Body of pancreas (tissue), 4 donors: ENCODE data around the gene CFAP90. TPM values are rescaled to one million over a fixed set of nuclear protein-coding genes. Genes with fewer than 3 reads are reported as not detected.

Experiments used
- ATAC-seq: fragments of 150-250 bp; one replicate; pipeline ENCODE4 v1.9.1; 2016
- DNase-seq, 4 donors: peaks; one replicate each; pipeline ENCODE4 v3.0.0-alpha.2; 2019
- H3K27ac ChIP-seq, 4 donors: fragments of 200-600 bp; sonication (generic); 1 replicate in 3 of 4; 2 replicates in 1 of 4; pipeline versions ENCODE4 v1.5.1 to v1.6.1; 2016 to 2019; ENCODE audit warnings: mild to moderate bottlenecking in 1 of 4, mixed read lengths in 1 of 4, moderate library complexity in 1 of 4
- H3K27me3 ChIP-seq, 2 donors: fragments of 200-600 bp; sonication (generic); one replicate each; pipeline ENCODE4 v1.6.0; 2016; ENCODE audit warnings: mild to moderate bottlenecking in 1 of 2
- H3K36me3 ChIP-seq, 2 donors: fragments of 200-600 bp; sonication (generic); replicated peaks in 1 of 2; 2 replicates each; pipeline ENCODE4 v1.5.1; 2016; ENCODE audit warnings: low read depth in 2 of 2; ENCODE audit not compliant: insufficient read depth in 1 of 2
- H3K4me1 ChIP-seq: fragments of 200-600 bp; sonication (generic); one replicate; pipeline ENCODE4 v1.6.0; 2016
- H3K4me3 ChIP-seq, 2 donors: fragments of 200-600 bp; sonication (generic); 1 replicate in 1 of 2; 2 replicates in 1 of 2; pipeline ENCODE4 v1.5.1; 2016 to 2019
- H3K9me3 ChIP-seq, 3 donors: fragments of 200-600 bp; sonication (generic); 1 replicate in 2 of 3; 2 replicates in 1 of 3; pipeline ENCODE4 v1.5.1; 2016
- POLR2A ChIP-seq, 3 donors: fragments of 450-650 bp; IDR thresholded peaks; one replicate each; pipeline ENCODE4 v1.6.1; 2016; ENCODE audit warnings: antibody characterized with exemption in 3 of 3, mild to moderate bottlenecking in 2 of 3
- WGBS, 2 donors: methylation state at CpG; one replicate each; pipeline ENCODE4 v1.1.5; 2017; 5-methylcytosine and 5-hydroxymethylcytosine counted together
- intact Hi-C: fragments of 100-400 bp; cut with DNase I; formaldehyde crosslinking; loops from one replicate; pipeline ENCODE4 v1.15.1; 2023
- total RNA-seq, 2 donors: library from RNA; depleted of rRNA; stranded (reverse); fragments of >200 nt; gene quantifications; one replicate each; pipeline ENCODE4 v1.1.0, GENCODE V29; 2016
- TF ChIP-seq, protein P1 (sequence below), 7 experiments: fragments of 450-650 bp in 4 of 7; fragments of 200-600 bp in 3 of 7; sonication (generic) in 3 of 7; IDR thresholded peaks; one replicate each; pipeline ENCODE4 v1.5.1; 2016 to 2019; ENCODE audit warnings: antibody characterized with exemption in 7 of 7

Gene CFAP90
- total RNA-seq, 2 donors from 2014 or later, result 0.52 to 10.2 TPM

DNA sequence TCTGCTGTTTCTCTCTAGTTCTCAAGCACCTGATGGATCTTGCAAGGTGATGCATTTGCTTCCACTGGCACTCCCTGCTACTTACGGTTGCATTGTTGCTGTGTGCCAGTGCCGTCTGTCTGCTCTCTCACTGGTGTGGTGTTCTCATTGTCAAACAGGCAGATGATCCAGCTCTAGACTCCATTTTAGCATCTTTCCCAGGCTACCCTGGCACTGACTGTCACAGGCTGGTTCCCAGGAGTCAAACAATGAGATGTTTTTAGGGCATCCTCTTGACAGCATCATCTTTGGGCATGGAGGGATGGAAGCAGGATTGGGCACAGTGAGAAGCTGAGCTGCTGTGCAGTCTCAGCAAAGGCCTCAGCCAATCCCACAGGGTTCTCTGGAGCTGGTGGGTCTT, 30.9 kb upstream of the CFAP90 start:
- Histone ChIP-seq H3K9me3 (no peaks in the 10 kb centered on the region), H3K27me3 (no peaks in the 10 kb centered on the region), H3K36me3 (peaks cover 0 to 19% of the 10 kb centered on the region in 2 donors), H3K4me3 (no peak overlapping the region), H3K4me1 (peaks cover 12% of the 10 kb centered on the region), H3K27ac (no peak overlapping the region)
- intact Hi-C loops, result no loop called here
- 97% methylated on average over 2 of the region's 2 CpGs for WGBS, 2 donors
- DNase-seq (no peak), ATAC-seq (no peak)
- TF ChIP-seq, protein P1, sequence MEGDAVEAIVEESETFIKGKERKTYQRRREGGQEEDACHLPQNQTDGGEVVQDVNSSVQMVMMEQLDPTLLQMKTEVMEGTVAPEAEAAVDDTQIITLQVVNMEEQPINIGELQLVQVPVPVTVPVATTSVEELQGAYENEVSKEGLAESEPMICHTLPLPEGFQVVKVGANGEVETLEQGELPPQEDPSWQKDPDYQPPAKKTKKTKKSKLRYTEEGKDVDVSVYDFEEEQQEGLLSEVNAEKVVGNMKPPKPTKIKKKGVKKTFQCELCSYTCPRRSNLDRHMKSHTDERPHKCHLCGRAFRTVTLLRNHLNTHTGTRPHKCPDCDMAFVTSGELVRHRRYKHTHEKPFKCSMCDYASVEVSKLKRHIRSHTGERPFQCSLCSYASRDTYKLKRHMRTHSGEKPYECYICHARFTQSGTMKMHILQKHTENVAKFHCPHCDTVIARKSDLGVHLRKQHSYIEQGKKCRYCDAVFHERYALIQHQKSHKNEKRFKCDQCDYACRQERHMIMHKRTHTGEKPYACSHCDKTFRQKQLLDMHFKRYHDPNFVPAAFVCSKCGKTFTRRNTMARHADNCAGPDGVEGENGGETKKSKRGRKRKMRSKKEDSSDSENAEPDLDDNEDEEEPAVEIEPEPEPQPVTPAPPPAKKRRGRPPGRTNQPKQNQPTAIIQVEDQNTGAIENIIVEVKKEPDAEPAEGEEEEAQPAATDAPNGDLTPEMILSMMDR (IDR thresholded peaks at IDR 0.05), result no peak
- no peak for TF ChIP-seq POLR2A (IDR thresholded peaks at IDR 0.05)

DNA sequence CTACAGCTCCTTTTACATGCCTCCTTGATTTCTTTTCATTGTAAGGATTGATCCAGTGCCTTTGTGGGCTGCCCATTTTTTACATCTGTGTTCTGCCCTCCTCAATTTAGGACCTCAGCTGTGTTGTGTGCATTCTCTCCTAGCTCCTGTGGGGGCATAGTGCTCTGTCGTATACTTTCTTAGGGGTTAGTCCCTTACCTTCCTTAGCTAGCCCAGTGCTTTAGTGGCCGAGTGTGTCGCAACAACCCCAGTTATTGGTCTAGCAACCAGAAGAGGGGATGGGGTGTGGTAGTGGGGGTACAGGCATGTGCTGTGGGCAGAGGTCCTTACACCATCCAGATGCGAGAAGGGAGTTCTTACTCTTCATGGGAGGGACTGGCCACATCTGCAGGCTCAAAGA, 30.2 kb upstream of the CFAP90 start:
- H3K27me3 ChIP-seq, result no peaks in the 10 kb centered on the region
- 87 to 98% methylated on average over 4 of the region's 4 CpGs for WGBS, 2 donors
- no peak for TF ChIP-seq POLR2A (IDR thresholded peaks at IDR 0.05)
- TF ChIP-seq, protein P1 (IDR thresholded peaks at IDR 0.05), result no peak
- peaks cover 0 to 25% of the 10 kb centered on the region in 2 donors for H3K36me3 ChIP-seq
- intact Hi-C loops, result no loop called here
- H3K27ac ChIP-seq, result no peak overlapping the region
- H3K4me3 ChIP-seq, result no peak overlapping the region
- DNase-seq (no peak), ATAC-seq (no peak)
- peaks cover 11% of the 10 kb centered on the region for H3K4me1 ChIP-seq
- H3K9me3 ChIP-seq, result no peaks in the 10 kb centered on the region

DNA sequence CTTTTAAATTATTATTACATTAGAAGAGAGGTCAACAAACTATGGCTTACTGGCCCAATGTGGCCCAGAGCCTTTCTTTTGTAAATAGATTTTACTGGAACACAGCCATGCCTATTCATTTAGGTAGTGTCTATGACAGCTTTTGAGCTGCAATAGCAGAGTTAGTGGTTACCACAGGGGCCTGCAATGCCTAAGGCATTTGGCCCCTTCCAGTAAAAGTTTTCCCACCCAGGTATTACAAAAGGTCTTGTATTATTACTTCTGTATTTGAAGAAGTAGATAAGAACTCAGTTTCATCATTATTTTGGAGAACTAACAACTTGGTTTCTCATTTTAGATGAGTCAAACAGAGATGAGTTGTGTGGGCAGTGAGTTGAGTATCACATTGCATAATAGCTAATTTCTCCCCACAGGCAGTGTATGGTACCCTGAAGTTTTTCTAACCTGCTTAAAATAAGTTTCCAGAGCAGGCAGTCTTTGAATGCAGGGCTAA, 27.5 kb upstream of the CFAP90 start:
- no peak for ATAC-seq
- Histone ChIP-seq H3K9me3 (no peaks in the 10 kb centered on the region), H3K27me3 (no peaks in the 10 kb centered on the region), H3K27ac (no peak overlapping the region), H3K4me1 (peaks cover 11% of the 10 kb centered on the region), H3K4me3 (no peak overlapping the region), H3K36me3 (peaks cover 4 to 19% of the 10 kb centered on the region in 2 donors)
- intact Hi-C loops, result no loop called here
- TF ChIP-seq POLR2A (IDR thresholded peaks at IDR 0.05), result no peak
- TF ChIP-seq, protein P1 (IDR thresholded peaks at IDR 0.05), result no peak
- DNase-seq, result no peak

DNA sequence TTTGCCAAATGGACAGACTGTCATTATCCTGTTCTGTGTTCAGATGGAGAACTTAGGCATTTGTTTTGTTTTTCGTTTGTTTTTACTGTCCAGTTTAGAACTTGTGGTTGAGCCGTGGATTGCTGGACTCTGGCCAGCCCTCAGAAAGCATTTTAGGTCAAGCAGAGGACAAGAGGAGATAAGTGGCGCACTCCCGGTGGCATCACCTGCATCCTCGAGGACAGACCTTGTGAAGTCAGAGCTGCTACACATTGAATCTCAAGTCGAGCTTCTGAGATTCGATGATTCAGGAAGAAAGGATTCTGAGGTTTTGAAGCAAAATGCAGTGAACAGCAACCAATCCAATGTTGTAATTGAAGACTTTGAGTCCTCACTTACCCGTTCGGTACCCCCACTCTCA, 26.9 kb upstream of the CFAP90 start:
- WGBS, 2 donors, result 76 to 83% methylated on average over 9 of the region's 9 CpGs
- Histone ChIP-seq H3K4me3 (no peak overlapping the region), H3K27me3 (no peaks in the 10 kb centered on the region), H3K9me3 (no peaks in the 10 kb centered on the region), H3K4me1 (peaks cover 11% of the 10 kb centered on the region), H3K36me3 (peaks cover 4 to 16% of the 10 kb centered on the region in 2 donors), H3K27ac (no peak overlapping the region)
- TF ChIP-seq, protein P1 (IDR thresholded peaks at IDR 0.05), result no peak
- TF ChIP-seq POLR2A (IDR thresholded peaks at IDR 0.05), result no peak
- DNase-seq (no peak), ATAC-seq (no peak)
- intact Hi-C loops, result no loop called here

- WGBS, 2 donors, result 66 to 85% methylated on average over 3 of the region's 3 CpGs
- Histone ChIP-seq H3K36me3 (peaks cover 4 to 13% of the 10 kb centered on the region in 2 donors), H3K9me3 (no peaks in the 10 kb centered on the region), H3K27ac (no peak overlapping the region), H3K27me3 (no peaks in the 10 kb centered on the region), H3K4me3 (no peak overlapping the region), H3K4me1 (peaks cover 11% of the 10 kb centered on the region)
- intact Hi-C loops, result no loop called here
- DNase-seq (no peak), ATAC-seq (no peak)
- TF ChIP-seq POLR2A (IDR thresholded peaks at IDR 0.05), result no peak
- TF ChIP-seq, protein P1 (IDR thresholded peaks at IDR 0.05), result no peak
These were observed 25.9 kb upstream of the CFAP90 start for GRCh38 chr5:7876867-7877266.
